Measurements from ENCODE around the gene ZBTB25.

DNA sequence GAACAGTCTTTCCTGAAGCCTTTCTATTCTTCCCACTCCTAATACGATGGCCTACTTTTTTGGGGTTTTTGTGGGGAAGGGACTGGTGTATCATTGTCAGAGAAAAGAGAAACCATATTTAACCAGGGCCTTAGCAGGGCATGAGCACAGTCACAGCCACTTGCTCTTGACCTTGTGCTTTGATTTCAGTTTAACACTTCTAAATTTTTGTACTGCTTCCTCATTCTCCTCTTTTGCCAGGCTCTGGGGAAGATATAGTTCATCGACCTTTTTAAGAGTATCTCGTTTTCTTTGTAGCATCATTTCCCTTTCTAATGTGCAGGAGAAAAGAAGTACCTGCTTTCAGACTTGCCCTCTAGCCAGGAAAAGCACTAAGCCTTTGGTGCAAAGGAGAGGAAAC, 3.1 kb upstream of the ZBTB25 start:
- TF ChIP-seq TAF1 (IDR thresholded peaks at IDR 0.05; ENCODE audit: low read depth, low read length) (no peak), POLR2A (IDR thresholded peaks at IDR 0.05; ENCODE audit: low read depth, low read length) (no peak)
